Prostate gland (tissue), 2 donors: ENCODE measurements around the gene REEP3.

Source experiments
- CTCF ChIP-seq, 4 experiments: fragments of 200-600 bp in 2 of 4; fragments of 450-650 bp in 2 of 4; sonication (generic) in 2 of 4; IDR thresholded peaks; 1 replicate in 3 of 4; 2 replicates in 1 of 4; pipeline ENCODE4 v1.5.1; 2016 to 2019; ENCODE audit warnings: antibody characterized with exemption in 4 of 4, mild to moderate bottlenecking in 2 of 4, moderate library complexity in 2 of 4
- POLR2A ChIP-seq: fragments of 450-650 bp; IDR thresholded peaks from one replicate; pipeline ENCODE4 v1.6.1; 2016; ENCODE audit warnings: antibody characterized with exemption, mild to moderate bottlenecking
- POLR2AphosphoS5 ChIP-seq: sonication (generic); formaldehyde crosslinking; IDR thresholded peaks from one replicate; pipeline ENCODE4 v1.6.1; 2017; ENCODE audit warnings: antibody characterized with exemption

GRCh38 chr10:63619426-63619825 is 98.2 kb downstream of the REEP3 start:
- TF ChIP-seq CTCF (IDR thresholded peaks at IDR 0.05): no peak
- no peak for TF ChIP-seq POLR2AphosphoS5
- no peak for TF ChIP-seq POLR2A
